GM18505 (cell line): ENCODE results near the gene POLR2L.

Experiments used
- ATAC-seq: cut with Tn5 transposase; IDR thresholded peaks from one replicate; pipeline ENCODE4 v1.9.1; 2021; ENCODE audit not compliant: unreplicated experiment
- POLR2A ChIP-seq: IDR thresholded peaks from 4 replicates; pipeline ENCODE4 v1.6.1; 2011; ENCODE audit warnings: borderline replicate concordance; ENCODE audit not compliant: insufficient read depth, insufficient read length; ENCODE audit errors: extremely low read depth

The POLR2L gene

GRCh38 chr11:826836-827145, 15.5 kb downstream of the POLR2L start:
- no peak for TF ChIP-seq POLR2A
- no peak for ATAC-seq

- ATAC-seq = no peak
- TF ChIP-seq POLR2A = no peak
These were observed 16.1 kb downstream of the POLR2L start for GRCh38 chr11:826227-826621.

GRCh38 chr11:825366-826226, 16.7 kb downstream of the POLR2L start:
- ATAC-seq = no peak

GRCh38 chr11:824942-825341, 17.4 kb downstream of the POLR2L start:
- ATAC-seq = no peak
- TF ChIP-seq POLR2A = no peak

More at GRCh38 chr11:825366-826226, 16.7 kb downstream of the POLR2L start:
- no peak for TF ChIP-seq POLR2A

- no peak for TF ChIP-seq POLR2A
- no peak for ATAC-seq
These were observed 17.9 kb downstream of the POLR2L start for GRCh38 chr11:824292-824880.

- no peak for TF ChIP-seq POLR2A
- no peak for ATAC-seq
These were observed 18.7 kb downstream of the POLR2L start for GRCh38 chr11:823441-824291.

- no peak for ATAC-seq
These were observed 20.6 kb downstream of the POLR2L start for GRCh38 chr11:821512-822371.

GRCh38 chr11:820655-821511, 21.4 kb downstream of the POLR2L start:
- no peak for TF ChIP-seq POLR2A
- no peak for ATAC-seq

More at GRCh38 chr11:821512-822371, 20.6 kb downstream of the POLR2L start:
- TF ChIP-seq POLR2A = no peak

GRCh38 chr11:819943-820649, 22.2 kb downstream of the POLR2L start:
- TF ChIP-seq POLR2A = no peak
- ATAC-seq = peak; percentile 51

- TF ChIP-seq POLR2A = peak; percentile 90
- ATAC-seq = peak; percentile 62
These were observed 23.0 kb downstream of the POLR2L start for GRCh38 chr11:819129-819931.

GRCh38 chr11:818396-819128, 23.8 kb downstream of the POLR2L start, which contains the start of gene PNPLA2:
Gene PNPLA2, plus strand, starts transcription at chr11:818914. Its CDS starts 805 bp downstream, at chr11:819719.
- no peak for TF ChIP-seq POLR2A
- ATAC-seq = no peak

GRCh38 chr11:816433-816779, 25.9 kb downstream of the POLR2L start:
- TF ChIP-seq POLR2A = no peak
- no peak for ATAC-seq
